IPS DF 6.9 (cell line): ENCODE results near the gene DALRD3.
A peak's percentile ranks its signal among the peaks of the same experiment; 100 is the strongest.

Experiments
- DNase-seq: peaks from one replicate; pipeline ENCODE4 v3.0.0-alpha.2; 2013; ENCODE audit warnings: low read depth, low spot score
- H3K27ac ChIP-seq: one replicate; pipeline ENCODE4 v1.5.1; 2013; ENCODE audit warnings: low read length, control low read depth
- H3K27me3 ChIP-seq: 2 replicates; pipeline ENCODE4 v1.6.1; 2013; ENCODE audit warnings: mild to moderate bottlenecking, low read length; ENCODE audit not compliant: control insufficient read depth, insufficient read depth
- H3K36me3 ChIP-seq: 2 replicates; pipeline ENCODE4 v1.6.1; 2013; ENCODE audit warnings: low read length; ENCODE audit not compliant: control insufficient read depth, insufficient read depth
- H3K4me1 ChIP-seq: 2 replicates; pipeline ENCODE4 v1.6.1; 2013; ENCODE audit warnings: low read length; ENCODE audit not compliant: control insufficient read depth, insufficient read depth
- H3K4me3 ChIP-seq: 2 replicates; pipeline ENCODE4 v1.5.1; 2013; ENCODE audit warnings: mild to moderate bottlenecking, low read length
- H3K9me3 ChIP-seq: 2 replicates; pipeline ENCODE4 v1.6.1; 2013; ENCODE audit warnings: low read length, inconsistent platforms; ENCODE audit not compliant: control insufficient read depth, insufficient read depth
- WGBS: extraction: QIAGEN DNeasy Blood & Tissue Kit; methylation state at CpG from one replicate; pipeline ENCODE4 v1.1.7; 2013; ENCODE audit warnings: mixed read lengths, missing lambda C conversion rate; ENCODE audit not compliant: insufficient read length, insufficient coverage; 5-methylcytosine and 5-hydroxymethylcytosine counted together

The DALRD3 gene

GRCh38 chr3:49021813-49022687 is 3.7 kb upstream of the DALRD3 start, which contains the start of gene NDUFAF3:
Gene NDUFAF3 (plus strand): TSS chr3:49022121. CDS start chr3:49022145, 24 bp downstream.
- no peak within 1 kb of the TSS for H3K27ac ChIP-seq
- H3K9me3 ChIP-seq, result no peaks in the 10 kb centered on the region
- H3K27me3 ChIP-seq, result no peaks in the 10 kb centered on the region
- DNase-seq, result peak; percentile 84
- no CpG with 5 or more reads among the region's 83 CpGs for WGBS
- H3K36me3 ChIP-seq, result peaks cover 31% of the 10 kb centered on the region
- peak within 1 kb of the TSS; percentile 77 for H3K4me3 ChIP-seq
- peaks cover 2% of the 10 kb centered on the region; the same call in 1 of the 2 replicates for H3K4me1 ChIP-seq

- no CpG with 5 or more reads among the region's 60 CpGs for WGBS
- Histone ChIP-seq H3K36me3 (peaks cover 26% of the 10 kb centered on the region), H3K4me3 (peak overlapping the region; percentile 77), H3K9me3 (no peaks in the 10 kb centered on the region), H3K4me1 (peaks cover 2% of the 10 kb centered on the region; the same call in 1 of the 2 replicates), H3K27ac (no peak overlapping the region), H3K27me3 (no peaks in the 10 kb centered on the region)
- peak; percentile 97 for DNase-seq
Observed at GRCh38 chr3:49021213-49021812, 2.9 kb upstream of the DALRD3 start.

GRCh38 chr3:49020330-49021212 is 2.2 kb upstream of the DALRD3 start:
- Histone ChIP-seq H3K27me3 (no peaks in the 10 kb centered on the region), H3K4me1 (peaks cover 2% of the 10 kb centered on the region; the same call in 1 of the 2 replicates), H3K27ac (no peak overlapping the region), H3K9me3 (no peaks in the 10 kb centered on the region), H3K36me3 (peaks cover 25% of the 10 kb centered on the region), H3K4me3 (peak overlapping the region; percentile 77)
- DNase-seq, result no peak
- WGBS, result no CpG with 5 or more reads among the region's 51 CpGs

GRCh38 chr3:49019941-49020329 is 1.6 kb upstream of the DALRD3 start:
- WGBS, result no CpG with 5 or more reads among the region's 12 CpGs
- Histone ChIP-seq H3K27me3 (no peaks in the 10 kb centered on the region), H3K36me3 (peaks cover 24% of the 10 kb centered on the region), H3K4me3 (peak overlapping the region; percentile 77; the same call in 1 of the 2 replicates), H3K4me1 (peaks cover 2% of the 10 kb centered on the region; the same call in 1 of the 2 replicates), H3K9me3 (no peaks in the 10 kb centered on the region), H3K27ac (no peak overlapping the region)
- no peak for DNase-seq

- Histone ChIP-seq H3K4me1 (peaks cover 2% of the 10 kb centered on the region; the same call in 1 of the 2 replicates), H3K4me3 (peak overlapping the region; percentile 52; the same call in 1 of the 2 replicates), H3K27ac (no peak overlapping the region), H3K36me3 (peaks cover 20% of the 10 kb centered on the region), H3K9me3 (no peaks in the 10 kb centered on the region), H3K27me3 (no peaks in the 10 kb centered on the region)
- no peak for DNase-seq
- WGBS, result no CpG with 5 or more reads among the region's 18 CpGs
Observed at GRCh38 chr3:49018707-49019006, 277 bp upstream of the DALRD3 start.

GRCh38 chr3:49017229-49017970 is 980 bp downstream of the DALRD3 start:
- Histone ChIP-seq H3K9me3 (no peaks in the 10 kb centered on the region), H3K27ac (no peak overlapping the region), H3K4me1 (peaks cover 2% of the 10 kb centered on the region; the same call in 1 of the 2 replicates), H3K36me3 (peaks cover 26% of the 10 kb centered on the region), H3K27me3 (no peaks in the 10 kb centered on the region), H3K4me3 (peak overlapping the region; percentile 52; the same call in 1 of the 2 replicates)
- WGBS, result no CpG with 5 or more reads among the region's 23 CpGs
- DNase-seq, result no peak

- Histone ChIP-seq H3K9me3 (no peaks in the 10 kb centered on the region), H3K36me3 (peaks cover 31% of the 10 kb centered on the region), H3K4me1 (peaks cover 2% of the 10 kb centered on the region; the same call in 1 of the 2 replicates), H3K27me3 (no peaks in the 10 kb centered on the region), H3K4me3 (no peak overlapping the region), H3K27ac (no peak overlapping the region)
- no peak for DNase-seq
- WGBS, result no CpG with 5 or more reads among the region's 6 CpGs
Observed at GRCh38 chr3:49016414-49017228, 1.8 kb downstream of the DALRD3 start.

GRCh38 chr3:49015765-49016164 is 2.6 kb downstream of the DALRD3 start:
- no peak for DNase-seq
- WGBS, result no CpG with 5 or more reads among the region's 6 CpGs
- H3K36me3 ChIP-seq, result peaks cover 31% of the 10 kb centered on the region
- H3K9me3 ChIP-seq, result no peaks in the 10 kb centered on the region
- no peaks in the 10 kb centered on the region for H3K27me3 ChIP-seq
- H3K4me1 ChIP-seq, result peaks cover 2% of the 10 kb centered on the region; the same call in 1 of the 2 replicates
- no peak overlapping the region for H3K27ac ChIP-seq
- H3K4me3 ChIP-seq, result no peak overlapping the region

GRCh38 chr3:49015072-49015471 is 3.3 kb downstream of the DALRD3 start:
- WGBS, result no CpG with 5 or more reads among the region's 8 CpGs
- H3K27me3 ChIP-seq, result no peaks in the 10 kb centered on the region
- no peak for DNase-seq
- no peak overlapping the region for H3K4me3 ChIP-seq
- peaks cover 31% of the 10 kb centered on the region for H3K36me3 ChIP-seq
- H3K4me1 ChIP-seq, result peaks cover 2% of the 10 kb centered on the region; the same call in 1 of the 2 replicates
- no peak overlapping the region for H3K27ac ChIP-seq
- H3K9me3 ChIP-seq, result no peaks in the 10 kb centered on the region
